Measurements from ENCODE around the gene SNX18.

Gene SNX18

DNA sequence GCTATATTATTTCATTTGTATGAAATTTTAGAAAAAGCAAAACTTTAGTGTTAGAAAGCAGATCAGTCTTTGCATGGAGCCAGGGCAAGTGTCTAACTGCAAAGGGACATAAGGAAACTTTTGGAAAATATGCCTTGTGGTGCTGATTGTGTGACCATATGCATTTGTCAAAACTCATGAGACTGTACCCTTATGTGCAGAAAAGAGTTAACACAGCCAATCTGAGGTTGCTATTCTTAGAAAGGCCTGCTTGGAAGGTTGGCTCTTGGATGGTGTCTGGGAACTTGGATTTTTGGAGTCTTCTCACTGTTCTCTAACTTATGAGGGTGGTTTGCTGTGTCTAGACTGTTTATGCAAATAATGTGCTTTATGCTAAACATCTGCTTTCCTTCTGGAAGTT, 76.6 kb downstream of the SNX18 start:
- no peak for DNase-seq (ENCODE audit: low read depth)
- no peak for TF ChIP-seq CTCF (IDR thresholded peaks at IDR 0.05; ENCODE audit: low read depth, low read length, missing control alignments)
- H3K4me3 ChIP-seq (ENCODE audit: low read depth, low read length) = no peak overlapping the region
- in situ Hi-C loops (cut with HindIII; ENCODE audit: low sequenced_read_pairs) = no loop called here

DNA sequence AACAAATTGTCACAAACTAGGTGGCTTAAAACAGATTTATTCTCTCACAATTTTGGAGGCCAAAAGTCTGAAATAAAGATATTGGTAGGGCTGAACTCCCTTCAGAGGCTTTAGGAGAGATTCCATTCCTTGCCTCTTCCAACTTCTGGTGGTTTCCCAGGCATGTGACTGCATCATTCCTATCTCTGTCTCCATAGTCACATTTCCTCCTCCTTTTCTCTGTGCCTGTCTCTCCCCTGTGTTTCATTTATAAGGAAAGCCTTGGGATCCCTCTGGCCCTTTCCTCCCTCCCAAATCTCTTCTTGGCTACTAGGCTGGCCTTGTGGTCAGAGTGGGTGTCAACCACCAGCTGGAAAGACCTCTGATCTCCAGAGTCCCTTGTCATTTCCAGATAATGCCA, 78.2 kb downstream of the SNX18 start:
- no peak overlapping the region for H3K4me3 ChIP-seq (ENCODE audit: low read depth, low read length)
- TF ChIP-seq CTCF (IDR thresholded peaks at IDR 0.05; ENCODE audit: low read depth, low read length, missing control alignments) = no peak
- in situ Hi-C loops (cut with HindIII; ENCODE audit: low sequenced_read_pairs) = no loop called here
- DNase-seq (ENCODE audit: low read depth) = no peak

Measured in astrocyte of the cerebellum (primary cell).